ENCODE data around the gene TNFAIP2. TPM values are rescaled to one million over a fixed set of nuclear protein-coding genes. Genes with fewer than 3 reads are reported as not detected.

The TNFAIP2 gene
- total RNA-seq, 2 experiments from 2014 or later, result not detected

- no peaks in the 10 kb centered on the region for H3K9me3 ChIP-seq (ENCODE audit: low read length)
- H3K9me2 ChIP-seq (ENCODE audit: insufficient read depth, low read length), result no peaks in the 10 kb centered on the region
- H2AFZ ChIP-seq (ENCODE audit: low read length), result no peak overlapping the region
- no peak overlapping the region for H3K4me3 ChIP-seq (ENCODE audit: low read depth, low read length, poor library complexity, severe bottlenecking)
- no peak overlapping the region for H3K4me2 ChIP-seq (ENCODE audit: low read length)
- CTCF ChIA-PET (ENCODE audit: unreplicated experiment), result no interaction called here
- H3K27ac ChIP-seq (ENCODE audit: low read depth, low read length, poor library complexity, severe bottlenecking), result no peak overlapping the region
- no peaks in the 10 kb centered on the region for H4K20me1 ChIP-seq (ENCODE audit: insufficient read depth, low read length)
- no peaks in the 10 kb centered on the region for H3K4me1 ChIP-seq (ENCODE audit: insufficient read depth, low read length, poor library complexity, severe bottlenecking)
- POLR2A ChIA-PET, result no interaction called here
- TF ChIP-seq EZH2phosphoT487 (IDR thresholded peaks at IDR 0.05; ENCODE audit: borderline replicate concordance, low read depth, low read length) (no peak), CTCF (conservative IDR thresholded peaks at IDR 0.05; ENCODE audit: low read length) (no peak)
- intact Hi-C loops (cut with micrococcal nuclease; ENCODE audit: unreplicated experiment), result no loop called here
- BruUV-seq (replicated peaks), result no TSS peak
- no peaks in the 10 kb centered on the region for H3K36me3 ChIP-seq (ENCODE audit: insufficient read depth, low read length)
- H3K79me2 ChIP-seq (ENCODE audit: insufficient read depth, low read depth, low read length), result no peaks in the 10 kb centered on the region
- no peak for DNase-seq (ENCODE audit: low spot score)
Observed at GRCh38 chr14:103126088-103126872, 3.0 kb downstream of the TNFAIP2 start.

GRCh38 chr14:103126873-103127304 is 3.6 kb downstream of the TNFAIP2 start:
- Histone ChIP-seq H4K20me1 (ENCODE audit: insufficient read depth, low read length) (no peaks in the 10 kb centered on the region), H3K79me2 (ENCODE audit: insufficient read depth, low read depth, low read length) (no peaks in the 10 kb centered on the region), H3K9me3 (ENCODE audit: low read length) (no peaks in the 10 kb centered on the region), H3K4me3 (ENCODE audit: low read depth, low read length, poor library complexity, severe bottlenecking) (no peak overlapping the region), H3K27ac (ENCODE audit: low read depth, low read length, poor library complexity, severe bottlenecking) (no peak overlapping the region), H2AFZ (ENCODE audit: low read length) (no peak overlapping the region), H3K4me2 (ENCODE audit: low read length) (no peak overlapping the region), H3K36me3 (ENCODE audit: insufficient read depth, low read length) (no peaks in the 10 kb centered on the region), H3K9me2 (ENCODE audit: insufficient read depth, low read length) (no peaks in the 10 kb centered on the region), H3K4me1 (ENCODE audit: insufficient read depth, low read length, poor library complexity, severe bottlenecking) (no peaks in the 10 kb centered on the region)
- ChIA-PET CTCF (ENCODE audit: unreplicated experiment) (no interaction called here), POLR2A (no interaction called here)
- no peak for DNase-seq (ENCODE audit: low spot score)
- TF ChIP-seq EZH2phosphoT487 (IDR thresholded peaks at IDR 0.05; ENCODE audit: borderline replicate concordance, low read depth, low read length) (no peak), CTCF (conservative IDR thresholded peaks at IDR 0.05; ENCODE audit: low read length) (no peak)
- intact Hi-C loops (cut with micrococcal nuclease; ENCODE audit: unreplicated experiment), result no loop called here
- BruUV-seq (replicated peaks), result no TSS peak

- POLR2A ChIA-PET, result no interaction called here
- CTCF ChIA-PET (ENCODE audit: unreplicated experiment), result no interaction called here
- intact Hi-C loops (cut with micrococcal nuclease; ENCODE audit: unreplicated experiment), result no loop called here
- Histone ChIP-seq H3K4me2 (ENCODE audit: low read length) (no peak overlapping the region), H3K4me3 (ENCODE audit: low read depth, low read length, poor library complexity, severe bottlenecking) (no peak overlapping the region), H3K9me2 (ENCODE audit: insufficient read depth, low read length) (no peaks in the 10 kb centered on the region), H3K9me3 (ENCODE audit: low read length) (no peaks in the 10 kb centered on the region), H3K36me3 (ENCODE audit: insufficient read depth, low read length) (no peaks in the 10 kb centered on the region), H2AFZ (ENCODE audit: low read length) (no peak overlapping the region), H4K20me1 (ENCODE audit: insufficient read depth, low read length) (no peaks in the 10 kb centered on the region; the same call in 1 of the 2 replicates), H3K4me1 (ENCODE audit: insufficient read depth, low read length, poor library complexity, severe bottlenecking) (no peaks in the 10 kb centered on the region), H3K79me2 (ENCODE audit: insufficient read depth, low read depth, low read length) (no peaks in the 10 kb centered on the region), H3K27ac (ENCODE audit: low read depth, low read length, poor library complexity, severe bottlenecking) (no peak overlapping the region)
- no peak for DNase-seq (ENCODE audit: low spot score)
- TF ChIP-seq CTCF (conservative IDR thresholded peaks at IDR 0.05; ENCODE audit: low read length), result no peak
- no TSS peak for BruUV-seq (replicated peaks)
Observed at GRCh38 chr14:103127356-103127755, 4.1 kb downstream of the TNFAIP2 start.
